Measurements from ENCODE around the gene MAP3K7CL.
A peak's percentile ranks its signal among the peaks of the same experiment; 100 is the strongest.

MAP3K7CL gene

DNA sequence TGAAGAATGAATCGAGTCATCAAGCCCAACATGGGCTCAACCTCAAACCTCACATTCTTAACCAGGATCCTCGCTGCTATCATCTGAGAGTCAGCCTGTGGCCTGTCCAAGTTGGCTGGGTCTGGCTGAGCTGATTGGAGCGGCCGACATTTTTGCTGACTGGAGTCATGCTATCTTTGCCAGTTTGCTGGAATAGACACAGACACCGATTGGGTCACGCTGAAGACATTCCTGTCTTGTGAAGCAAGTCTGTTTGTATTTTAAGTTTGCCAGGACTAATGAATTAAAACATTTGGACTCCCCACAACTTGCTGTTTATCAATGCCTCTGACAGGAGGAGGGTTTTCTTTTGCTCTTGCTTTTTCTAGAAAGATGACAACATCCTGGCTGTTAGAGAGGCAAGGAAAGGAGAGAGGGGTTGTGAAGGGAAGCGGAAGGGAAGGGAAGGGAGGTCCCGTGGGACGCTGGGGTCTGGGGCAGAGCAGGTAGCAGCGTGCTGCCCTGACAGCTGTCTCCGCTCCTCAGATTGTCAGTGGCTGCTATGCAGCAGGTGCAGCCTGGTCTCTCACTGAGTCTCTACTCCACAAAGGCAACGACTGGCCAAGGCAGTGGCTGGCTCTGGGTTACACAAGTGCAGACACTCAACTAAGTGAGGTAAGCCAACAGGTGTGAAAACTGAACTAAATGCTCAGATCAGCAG, at the start of gene MAP3K7CL:
MAP3K7CL (plus strand) TSS at position 375 of the 700 bp plus-strand sequence. CDS start 2,701 bp downstream, outside the sequence.
- peak within 1 kb of the TSS; percentile 20 for H3K4me3 ChIP-seq (ENCODE audit: low read depth, low read length)
- H3K27me3 ChIP-seq (replicated peaks), result no peaks in the 10 kb centered on the region
- DNase-seq, result peak; percentile 100
- in situ Hi-C loops (cut with HindIII; ENCODE audit: low pct_ligation_motif_present, low sequenced_read_pairs), result no loop called here
- TF ChIP-seq, protein P1, sequence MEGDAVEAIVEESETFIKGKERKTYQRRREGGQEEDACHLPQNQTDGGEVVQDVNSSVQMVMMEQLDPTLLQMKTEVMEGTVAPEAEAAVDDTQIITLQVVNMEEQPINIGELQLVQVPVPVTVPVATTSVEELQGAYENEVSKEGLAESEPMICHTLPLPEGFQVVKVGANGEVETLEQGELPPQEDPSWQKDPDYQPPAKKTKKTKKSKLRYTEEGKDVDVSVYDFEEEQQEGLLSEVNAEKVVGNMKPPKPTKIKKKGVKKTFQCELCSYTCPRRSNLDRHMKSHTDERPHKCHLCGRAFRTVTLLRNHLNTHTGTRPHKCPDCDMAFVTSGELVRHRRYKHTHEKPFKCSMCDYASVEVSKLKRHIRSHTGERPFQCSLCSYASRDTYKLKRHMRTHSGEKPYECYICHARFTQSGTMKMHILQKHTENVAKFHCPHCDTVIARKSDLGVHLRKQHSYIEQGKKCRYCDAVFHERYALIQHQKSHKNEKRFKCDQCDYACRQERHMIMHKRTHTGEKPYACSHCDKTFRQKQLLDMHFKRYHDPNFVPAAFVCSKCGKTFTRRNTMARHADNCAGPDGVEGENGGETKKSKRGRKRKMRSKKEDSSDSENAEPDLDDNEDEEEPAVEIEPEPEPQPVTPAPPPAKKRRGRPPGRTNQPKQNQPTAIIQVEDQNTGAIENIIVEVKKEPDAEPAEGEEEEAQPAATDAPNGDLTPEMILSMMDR (IDR thresholded peaks at IDR 0.05; ENCODE audit: low read depth, low read length, missing control alignments), result no peak
- no peaks in the 10 kb centered on the region for H3K36me3 ChIP-seq (replicated peaks)
- peak within 1 kb of the TSS; percentile 83 for H3K27ac ChIP-seq

DNA sequence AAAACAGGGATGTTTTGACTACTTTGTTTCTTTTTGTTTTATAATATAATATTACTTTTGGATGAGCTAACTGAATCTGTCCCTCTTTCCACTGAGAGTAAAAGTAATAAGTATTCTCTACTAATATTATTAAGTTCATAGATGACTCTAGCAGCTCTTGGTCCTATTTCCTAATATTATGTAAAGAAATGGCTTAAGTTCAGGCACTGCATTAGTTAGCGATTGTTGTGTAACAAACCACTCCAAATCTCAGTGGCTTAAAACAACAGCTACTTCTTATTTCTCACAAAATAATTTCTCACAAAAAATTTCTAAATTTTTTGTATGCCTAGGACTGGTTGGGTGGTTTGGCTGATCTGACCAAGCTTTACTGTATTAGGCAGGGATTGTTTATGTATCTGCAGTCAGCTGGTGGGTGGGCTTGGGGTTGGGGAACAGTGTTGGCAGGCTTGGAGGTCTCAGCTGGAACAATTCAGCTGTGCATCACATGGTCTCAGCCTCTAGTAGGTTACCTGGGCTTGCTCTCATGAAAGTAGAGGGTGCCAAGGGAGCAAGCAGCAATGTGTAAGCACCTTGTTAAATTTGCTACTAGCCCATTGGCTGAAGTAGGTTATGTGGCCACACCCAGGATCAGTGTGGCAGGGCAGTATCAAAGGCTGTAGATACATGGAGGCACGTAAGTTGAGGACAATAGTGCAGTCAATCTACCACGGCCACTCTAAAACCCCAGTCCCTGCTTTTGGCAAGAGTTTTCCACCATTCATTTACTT, 48.2 kb upstream of the MAP3K7CL start:
- H3K36me3 ChIP-seq (replicated peaks), result no peaks in the 10 kb centered on the region
- TF ChIP-seq, protein P1 (IDR thresholded peaks at IDR 0.05; ENCODE audit: low read depth, low read length, missing control alignments), result no peak
- no peak overlapping the region for H3K27ac ChIP-seq
- H3K27me3 ChIP-seq (replicated peaks), result no peaks in the 10 kb centered on the region
- no peak for DNase-seq
- no peak overlapping the region for H3K4me3 ChIP-seq (ENCODE audit: low read depth, low read length)
- in situ Hi-C loops (cut with HindIII; ENCODE audit: low pct_ligation_motif_present, low sequenced_read_pairs), result no loop called here

GRCh38 chr21:29083306-29083705, 47.1 kb upstream of the MAP3K7CL start:
- in situ Hi-C loops (cut with HindIII; ENCODE audit: low pct_ligation_motif_present, low sequenced_read_pairs), result no loop called here
- H3K36me3 ChIP-seq (replicated peaks), result no peaks in the 10 kb centered on the region
- TF ChIP-seq, protein P1 (IDR thresholded peaks at IDR 0.05; ENCODE audit: low read depth, low read length, missing control alignments), result no peak
- H3K27ac ChIP-seq, result no peak overlapping the region
- no peak overlapping the region for H3K4me3 ChIP-seq (ENCODE audit: low read depth, low read length)
- DNase-seq, result no peak
- no peaks in the 10 kb centered on the region for H3K27me3 ChIP-seq (replicated peaks)

- in situ Hi-C loops (cut with HindIII; ENCODE audit: low pct_ligation_motif_present, low sequenced_read_pairs), result no loop called here
- no peak for DNase-seq
These were observed 46.1 kb upstream of the MAP3K7CL start for GRCh38 chr21:29084372-29084771.

GRCh38 chr21:29085106-29085752, 45.2 kb upstream of the MAP3K7CL start:
- H3K36me3 ChIP-seq (replicated peaks), result no peaks in the 10 kb centered on the region
- in situ Hi-C loops (cut with HindIII; ENCODE audit: low pct_ligation_motif_present, low sequenced_read_pairs), result no loop called here
- H3K4me3 ChIP-seq (ENCODE audit: low read depth, low read length), result no peak overlapping the region

More at GRCh38 chr21:29084372-29084771, 46.1 kb upstream of the MAP3K7CL start:
- Histone ChIP-seq H3K27me3 (replicated peaks) (no peaks in the 10 kb centered on the region), H3K36me3 (replicated peaks) (no peaks in the 10 kb centered on the region), H3K27ac (no peak overlapping the region), H3K4me3 (ENCODE audit: low read depth, low read length) (no peak overlapping the region)
- TF ChIP-seq, protein P1 (IDR thresholded peaks at IDR 0.05; ENCODE audit: low read depth, low read length, missing control alignments), result no peak

More at GRCh38 chr21:29085106-29085752, 45.2 kb upstream of the MAP3K7CL start:
- TF ChIP-seq, protein P1 (IDR thresholded peaks at IDR 0.05; ENCODE audit: low read depth, low read length, missing control alignments), result no peak
- no peak for DNase-seq
- Histone ChIP-seq H3K27ac (no peak overlapping the region), H3K27me3 (replicated peaks) (no peaks in the 10 kb centered on the region)

All from brain microvascular endothelial cell (primary cell).